HCT116 (cell line): ENCODE results near the gene PNPO. TPM values are rescaled to one million over a fixed set of nuclear protein-coding genes. Genes with fewer than 3 reads are reported as not detected.

ENCODE experiments used
- ATAC-seq: fragments of 200-7000 bp; cut with Tn5 transposase; 2 replicates; pipeline ENCODE4 v1.9.1; 2020; ENCODE audit warnings: mild to moderate bottlenecking, moderate library complexity
- BruUV-seq: library from RNA; stranded (reverse); fragments of 400-500 nt; replicated peaks from 2 replicates; lab custom pipeline; 2021; lab: Mats Ljungman, UMichigan
- CTCF ChIA-PET: fragments of 300-600 bp; sonication (Branson Sonifier 250); formaldehyde crosslinking; loops from one replicate; lab custom pipeline; 2021; ENCODE audit warnings: antibody characterized with exemption; lab: Charles Lee
- POLR2A ChIA-PET: fragments of 300-600, 350-600 bp; sonication (Branson Sonifier 250); formaldehyde crosslinking; loops from one replicate; lab custom pipeline; 2021; ENCODE audit warnings: antibody characterized with exemption; lab: Charles Lee
- RAD21 ChIA-PET, 2 experiments: fragments of 300-600 bp; sonication (Branson Sonifier 250); formaldehyde crosslinking; loops; one replicate each; lab custom pipeline; 2023; ENCODE audit warnings: low total read pairs in 2 of 2; ENCODE audit not compliant: uncharacterized antibody in 2 of 2, unreplicated experiment in 2 of 2, low non-redundant PET in 1 of 2; lab: Charles Lee
- DNase-seq: peaks from one replicate; pipeline ENCODE4 v3.0.0-alpha.2; 2010; ENCODE audit warnings: low read depth, low spot score
- H2AFZ ChIP-seq: fragments of 200-600 bp; shearing (Covaris generic), sonication (generic); 2 replicates; pipeline ENCODE4 v1.6.1; 2017; ENCODE audit warnings: low read depth, mixed run types, mixed read lengths, antibody characterized with exemption, low read length; ENCODE audit not compliant: poor library complexity, severe bottlenecking
- H3K27ac ChIP-seq: 2 replicates; pipeline ENCODE4 v1.5.1; 2012; ENCODE audit warnings: low read depth, low read length
- H3K27me3 ChIP-seq: fragments of 200-600 bp; sonication (generic); 2 replicates; pipeline ENCODE4 v1.6.1; 2016; ENCODE audit warnings: mixed run types, low read length, mixed read lengths; ENCODE audit not compliant: insufficient read depth
- H3K36me3 ChIP-seq, 2 experiments: fragments of 200-500 bp in 1 of 2; fragments of 200-600 bp in 1 of 2; sonication (Bioruptor generic) in 1 of 2; sonication (generic) in 1 of 2; 2 replicates each; pipeline versions ENCODE4 v1.5.1 to v1.6.1; 2014 to 2016; ENCODE audit warnings: low read length in 2 of 2, inconsistent platforms in 1 of 2, mixed read lengths in 1 of 2, mixed run types in 1 of 2; ENCODE audit not compliant: insufficient read depth in 2 of 2, control insufficient read depth in 1 of 2
- H3K4me1 ChIP-seq, 2 experiments: fragments of 200-600 bp in 1 of 2; sonication (generic) in 1 of 2; 2 replicates each; pipeline versions ENCODE4 v1.5.1 to v1.6.1; 2012 to 2017; ENCODE audit warnings: low read length in 2 of 2, inconsistent platforms in 1 of 2, mild to moderate bottlenecking in 1 of 2, mixed read lengths in 1 of 2, mixed run types in 1 of 2, moderate library complexity in 1 of 2; ENCODE audit not compliant: insufficient read depth in 2 of 2, control insufficient read depth in 1 of 2
- H3K4me2 ChIP-seq: fragments of 200-600 bp; sonication (generic); 2 replicates; pipeline ENCODE4 v1.6.1; 2017; ENCODE audit warnings: mixed run types, low read length, mixed read lengths
- H3K4me3 ChIP-seq, 2 experiments: fragments of 200-600 bp in 1 of 2; sonication (generic) in 1 of 2; replicated peaks in 1 of 2; 2 replicates each; pipeline ENCODE4 v1.5.1; 2011 to 2016; ENCODE audit warnings: low read length in 2 of 2, control low read depth in 1 of 2, low read depth in 1 of 2, mild to moderate bottlenecking in 1 of 2, mixed read lengths in 1 of 2, mixed run types in 1 of 2
- H3K79me2 ChIP-seq: fragments of 200-600 bp; sonication (generic); 2 replicates; pipeline ENCODE4 v1.6.1; 2017; ENCODE audit warnings: mild to moderate bottlenecking, mixed run types, low read length, moderate library complexity, mixed read lengths; ENCODE audit not compliant: insufficient read depth
- H3K9ac ChIP-seq: fragments of 200-600 bp; sonication (generic); 2 replicates; pipeline ENCODE4 v1.6.1; 2016; ENCODE audit warnings: low read length, mixed read lengths
- H3K9me2 ChIP-seq: fragments of 200-600 bp; sonication (generic), shearing (Covaris generic); 2 replicates; pipeline ENCODE4 v1.6.1; 2017; ENCODE audit warnings: mixed run types, mild to moderate bottlenecking, moderate library complexity; ENCODE audit not compliant: insufficient read depth
- H3K9me3 ChIP-seq, 2 experiments: fragments of 200-500 bp in 1 of 2; fragments of 200-600 bp in 1 of 2; sonication (Bioruptor generic) in 1 of 2; sonication (generic) in 1 of 2; 2 replicates each; pipeline ENCODE4 v1.6.1; 2014 to 2017; ENCODE audit warnings: low read length in 2 of 2, mixed read lengths in 2 of 2, inconsistent platforms in 1 of 2, low read depth in 1 of 2, mild to moderate bottlenecking in 1 of 2, mixed run types in 1 of 2, moderate library complexity in 1 of 2; ENCODE audit not compliant: control insufficient read depth in 1 of 2, insufficient read depth in 1 of 2
- H4K20me1 ChIP-seq: fragments of 200-600 bp; sonication (generic), shearing (Covaris generic); 2 replicates; pipeline ENCODE4 v1.6.1; 2017; ENCODE audit warnings: mixed run types, mild to moderate bottlenecking, moderate library complexity; ENCODE audit not compliant: insufficient read depth
- CBX3 ChIP-seq: IDR thresholded peaks from 2 replicates; pipeline ENCODE4 v1.6.1; 2012; ENCODE audit warnings: low read depth
- EGR1 ChIP-seq: IDR thresholded peaks from 2 replicates; pipeline ENCODE4 v1.6.1; 2012; ENCODE audit warnings: low read depth
- ELF1 ChIP-seq: IDR thresholded peaks from 2 replicates; pipeline ENCODE4 v1.6.1; 2012; ENCODE audit warnings: low read depth, borderline replicate concordance
- EZH2 ChIP-seq: fragments of 200-600 bp; sonication (generic); IDR thresholded peaks from 2 replicates; pipeline ENCODE4 v1.6.1; 2017; ENCODE audit warnings: antibody characterized with exemption, mixed run types
- FOSL1 ChIP-seq: IDR thresholded peaks from 2 replicates; pipeline ENCODE4 v1.6.1; 2012; ENCODE audit warnings: low read depth
- MAX ChIP-seq: IDR thresholded peaks from 2 replicates; pipeline ENCODE4 v1.6.1; 2012
- POLR2A ChIP-seq: IDR thresholded peaks from 2 replicates; pipeline ENCODE4 v1.7.0; 2011; ENCODE audit warnings: borderline replicate concordance; ENCODE audit not compliant: insufficient read depth, insufficient read length; ENCODE audit errors: extremely low read depth
- POLR2AphosphoS5 ChIP-seq: IDR thresholded peaks from 2 replicates; pipeline ENCODE4 v1.6.1; 2011; ENCODE audit warnings: mild to moderate bottlenecking, low read depth, low read length, moderate library complexity
- SIN3A ChIP-seq: IDR thresholded peaks from 2 replicates; pipeline ENCODE4 v1.6.1; 2012; ENCODE audit warnings: low read depth
- SP1 ChIP-seq: IDR thresholded peaks from 2 replicates; pipeline ENCODE4 v1.6.1; 2012; ENCODE audit warnings: low read depth
- SRF ChIP-seq: IDR thresholded peaks from 2 replicates; pipeline ENCODE4 v1.6.1; 2012; ENCODE audit warnings: low read depth
- TCF7L2 ChIP-seq: IDR thresholded peaks from 2 replicates; pipeline ENCODE4 v1.7.0; 2011; ENCODE audit warnings: borderline replicate concordance, inconsistent platforms; ENCODE audit not compliant: insufficient read depth, insufficient read length; ENCODE audit errors: extremely low read depth
- YY1 ChIP-seq: IDR thresholded peaks from 2 replicates; pipeline ENCODE4 v1.6.1; 2011; ENCODE audit warnings: low read length, low read depth, moderate library complexity, mild to moderate bottlenecking; ENCODE audit not compliant: insufficient replicate concordance; ENCODE audit errors: extremely low read depth
- ZNF274 ChIP-seq: fragments of 200-500 bp; sonication (Bioruptor generic); IDR thresholded peaks from 2 replicates; pipeline ENCODE4 v1.6.1; 2014; ENCODE audit warnings: mild to moderate bottlenecking, low read depth, low read length, inconsistent platforms
- intact Hi-C: fragments of 100-400 bp; cut with micrococcal nuclease; formaldehyde crosslinking; loops from 2 replicates; pipeline ENCODE4 v1.10.0; 2022
- total RNA-seq: library from RNA; stranded (reverse); gene quantifications from one replicate; pipeline ENCODE4 v1.2.1, GENCODE V29; 2021; ENCODE audit not compliant: unreplicated experiment
- TF ChIP-seq, protein P1 (sequence below): IDR thresholded peaks from 2 replicates; pipeline ENCODE4 v1.6.1; 2012
- TF ChIP-seq, protein P2 (sequence below): IDR thresholded peaks from 2 replicates; pipeline ENCODE4 v1.6.1; 2012; ENCODE audit warnings: low read depth

Gene PNPO
- total RNA-seq, 1 experiment from 2014 or later: 74.9 TPM

- POLR2A ChIA-PET: no interaction called here
- TF ChIP-seq MAX: no peak
- no peak for TF ChIP-seq SP1
- TF ChIP-seq, protein P1, sequence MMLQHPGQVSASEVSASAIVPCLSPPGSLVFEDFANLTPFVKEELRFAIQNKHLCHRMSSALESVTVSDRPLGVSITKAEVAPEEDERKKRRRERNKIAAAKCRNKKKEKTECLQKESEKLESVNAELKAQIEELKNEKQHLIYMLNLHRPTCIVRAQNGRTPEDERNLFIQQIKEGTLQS: no peak
- TF ChIP-seq SRF: no peak
- H3K27me3 ChIP-seq: no peaks in the 10 kb centered on the region
- H3K9me2 ChIP-seq: no peaks in the 10 kb centered on the region
- no peaks in the 10 kb centered on the region for H3K36me3 ChIP-seq
- RAD21 ChIA-PET: no interaction called here
- H2AFZ ChIP-seq: no peak overlapping the region
- H3K79me2 ChIP-seq: no peaks in the 10 kb centered on the region
- CTCF ChIA-PET: no interaction called here
- no TSS peak for BruUV-seq
- H3K9ac ChIP-seq: no peak overlapping the region
- no peaks in the 10 kb centered on the region for H3K9me3 ChIP-seq
- intact Hi-C loops: no loop called here
- DNase-seq: no peak
- no peak overlapping the region for H3K4me2 ChIP-seq
- ATAC-seq: no peak
- H3K27ac ChIP-seq: no peak overlapping the region
- no peak overlapping the region for H3K4me3 ChIP-seq
- no peaks in the 10 kb centered on the region for H4K20me1 ChIP-seq
- H3K4me1 ChIP-seq: no peaks in the 10 kb centered on the region
Observed at GRCh38 chr17:47906443-47906842, 34.9 kb upstream of the PNPO start.

DNA sequence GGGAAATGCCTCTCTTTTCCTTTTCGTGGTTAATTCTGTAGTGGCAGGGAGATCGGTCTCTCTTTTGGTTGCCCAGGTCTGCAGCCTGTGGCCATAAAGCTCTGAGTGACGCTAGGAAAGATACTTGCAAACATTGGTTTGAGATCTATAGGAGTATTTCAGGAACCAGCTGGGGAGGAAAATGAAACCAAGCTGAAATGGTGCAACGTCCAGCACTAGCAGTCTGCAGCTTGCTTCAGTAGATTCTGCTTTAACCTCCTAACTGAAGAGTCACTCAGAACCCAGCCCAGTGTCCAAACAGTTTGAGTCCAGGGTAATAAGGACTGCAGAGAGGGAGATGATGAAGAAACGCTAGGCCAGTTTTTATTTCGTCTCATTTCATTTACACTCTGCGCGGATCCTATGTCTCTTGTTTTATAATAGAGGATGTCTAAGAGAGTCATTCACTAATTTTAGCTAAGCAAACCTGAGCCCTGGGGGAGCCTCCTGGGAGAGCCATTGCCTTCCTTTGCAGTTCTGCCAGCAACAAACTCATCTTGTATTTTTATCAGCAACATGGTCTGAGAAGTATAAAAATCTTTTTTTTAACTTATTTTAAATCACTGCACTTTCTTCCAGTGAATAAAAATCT lies 33.3 kb upstream of the PNPO start:
- Histone ChIP-seq H3K27me3 (no peaks in the 10 kb centered on the region), H3K9me2 (no peaks in the 10 kb centered on the region), H2AFZ (no peak overlapping the region), H3K4me2 (no peak overlapping the region), H3K9me3 (no peaks in the 10 kb centered on the region), H4K20me1 (no peaks in the 10 kb centered on the region), H3K9ac (no peak overlapping the region), H3K36me3 (no peaks in the 10 kb centered on the region), H3K27ac (no peak overlapping the region), H3K79me2 (no peaks in the 10 kb centered on the region), H3K4me3 (no peak overlapping the region), H3K4me1 (no peaks in the 10 kb centered on the region)
- ChIA-PET CTCF (no interaction called here), RAD21 (no interaction called here), POLR2A (interaction anchor here (2.1 kb wide), 1 partner anchor 13 kb away, joined by 6 read pairs; the partner anchor contains the start of gene SP2)
- no peak for DNase-seq
- no TSS peak for BruUV-seq
- ATAC-seq: no peak
- intact Hi-C loops: no loop called here
- no peak for TF ChIP-seq TCF7L2
- TF ChIP-seq CBX3: no peak
- no peak for TF ChIP-seq EGR1
- TF ChIP-seq, protein P2, sequence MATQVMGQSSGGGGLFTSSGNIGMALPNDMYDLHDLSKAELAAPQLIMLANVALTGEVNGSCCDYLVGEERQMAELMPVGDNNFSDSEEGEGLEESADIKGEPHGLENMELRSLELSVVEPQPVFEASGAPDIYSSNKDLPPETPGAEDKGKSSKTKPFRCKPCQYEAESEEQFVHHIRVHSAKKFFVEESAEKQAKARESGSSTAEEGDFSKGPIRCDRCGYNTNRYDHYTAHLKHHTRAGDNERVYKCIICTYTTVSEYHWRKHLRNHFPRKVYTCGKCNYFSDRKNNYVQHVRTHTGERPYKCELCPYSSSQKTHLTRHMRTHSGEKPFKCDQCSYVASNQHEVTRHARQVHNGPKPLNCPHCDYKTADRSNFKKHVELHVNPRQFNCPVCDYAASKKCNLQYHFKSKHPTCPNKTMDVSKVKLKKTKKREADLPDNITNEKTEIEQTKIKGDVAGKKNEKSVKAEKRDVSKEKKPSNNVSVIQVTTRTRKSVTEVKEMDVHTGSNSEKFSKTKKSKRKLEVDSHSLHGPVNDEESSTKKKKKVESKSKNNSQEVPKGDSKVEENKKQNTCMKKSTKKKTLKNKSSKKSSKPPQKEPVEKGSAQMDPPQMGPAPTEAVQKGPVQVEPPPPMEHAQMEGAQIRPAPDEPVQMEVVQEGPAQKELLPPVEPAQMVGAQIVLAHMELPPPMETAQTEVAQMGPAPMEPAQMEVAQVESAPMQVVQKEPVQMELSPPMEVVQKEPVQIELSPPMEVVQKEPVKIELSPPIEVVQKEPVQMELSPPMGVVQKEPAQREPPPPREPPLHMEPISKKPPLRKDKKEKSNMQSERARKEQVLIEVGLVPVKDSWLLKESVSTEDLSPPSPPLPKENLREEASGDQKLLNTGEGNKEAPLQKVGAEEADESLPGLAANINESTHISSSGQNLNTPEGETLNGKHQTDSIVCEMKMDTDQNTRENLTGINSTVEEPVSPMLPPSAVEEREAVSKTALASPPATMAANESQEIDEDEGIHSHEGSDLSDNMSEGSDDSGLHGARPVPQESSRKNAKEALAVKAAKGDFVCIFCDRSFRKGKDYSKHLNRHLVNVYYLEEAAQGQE: no peak
- TF ChIP-seq, protein P1: no peak
- TF ChIP-seq MAX: no peak
- no peak for TF ChIP-seq ELF1
- TF ChIP-seq EZH2: no peak
- no peak for TF ChIP-seq SRF
- TF ChIP-seq POLR2A: no peak
- TF ChIP-seq SP1: no peak
- TF ChIP-seq FOSL1: no peak
- no peak for TF ChIP-seq ZNF274
- TF ChIP-seq SIN3A: no peak
- no peak for TF ChIP-seq POLR2AphosphoS5
- no peak for TF ChIP-seq YY1
